PC-9 (cell line): ENCODE measurements around the gene NEO1. TPM values are rescaled to one million over a fixed set of nuclear protein-coding genes. Genes with fewer than 3 reads are reported as not detected.

ENCODE experiments used
- BruUV-seq: library from RNA; stranded (reverse); fragments of 400-500 nt; replicated peaks from 2 replicates; lab custom pipeline; 2021; lab: Mats Ljungman, UMichigan
- CTCF ChIA-PET: fragments of 300-600 bp; sonication (Branson Sonifier 250); formaldehyde crosslinking; loops from one replicate; lab custom pipeline; 2022; ENCODE audit warnings: antibody characterized with exemption; lab: Charles Lee
- POLR2A ChIA-PET: fragments of 300-600 bp; sonication (Branson Sonifier 250); formaldehyde crosslinking; loops from one replicate; lab custom pipeline; 2022; ENCODE audit warnings: antibody characterized with exemption; ENCODE audit not compliant: unreplicated experiment; lab: Charles Lee
- DNase-seq, 2 experiments: peaks; one replicate each; pipeline versions ENCODE4 v3.0.0 to v3.0.0-alpha.2; 2015 to 2022; ENCODE audit warnings: mixed read lengths in 1 of 2
- H2AFZ ChIP-seq: fragments of 200-600 bp; sonication (generic); 2 replicates; pipeline ENCODE4 v1.8.1; 2017; ENCODE audit warnings: antibody characterized with exemption
- H3F3A ChIP-seq: fragments of 200-600 bp; sonication (generic); 2 replicates; pipeline ENCODE4 v1.8.1; 2017; ENCODE audit warnings: antibody characterized with exemption, mild to moderate bottlenecking, low read depth; ENCODE audit not compliant: insufficient read depth
- H3K27ac ChIP-seq: fragments of 200-600 bp; sonication (generic); 2 replicates; pipeline ENCODE4 v1.6.1; 2016; ENCODE audit warnings: mixed run types
- H3K27me3 ChIP-seq: fragments of 200-600 bp; sonication (generic); 2 replicates; pipeline ENCODE4 v1.6.1; 2016; ENCODE audit warnings: low read depth, mixed run types; ENCODE audit not compliant: insufficient read depth
- H3K36me3 ChIP-seq: fragments of 200-600 bp; sonication (generic); 2 replicates; pipeline ENCODE4 v1.6.1; 2016; ENCODE audit warnings: low read depth, mixed run types
- H3K4me1 ChIP-seq: fragments of 200-600 bp; sonication (generic); replicated peaks from 2 replicates; pipeline ENCODE4 v1.6.1; 2016; ENCODE audit warnings: mixed run types; ENCODE audit not compliant: insufficient read depth
- H3K4me2 ChIP-seq: fragments of 200-600 bp; sonication (generic); 2 replicates; pipeline ENCODE4 v1.6.1; 2017; ENCODE audit warnings: mixed run types
- H3K4me3 ChIP-seq: fragments of 200-600 bp; sonication (generic); 2 replicates; pipeline ENCODE4 v1.6.1; 2016; ENCODE audit warnings: mixed run types
- H3K79me2 ChIP-seq: fragments of 200-600 bp; sonication (generic); 2 replicates; pipeline ENCODE4 v1.6.1; 2017; ENCODE audit warnings: low read depth, mixed run types
- H3K9me2 ChIP-seq: fragments of 200-600 bp; sonication (generic); 2 replicates; pipeline ENCODE4 v1.8.1; 2017; ENCODE audit warnings: mild to moderate bottlenecking; ENCODE audit not compliant: insufficient read depth
- H3K9me3 ChIP-seq: fragments of 200-600 bp; sonication (generic); 2 replicates; pipeline ENCODE4 v1.8.1; 2016; ENCODE audit warnings: low read depth; ENCODE audit not compliant: insufficient read depth
- H4K20me1 ChIP-seq: fragments of 200-600 bp; sonication (generic); 2 replicates; pipeline ENCODE4 v1.8.1; 2017; ENCODE audit not compliant: insufficient read depth
- EZH2 ChIP-seq: fragments of 200-600 bp; sonication (generic); IDR thresholded peaks from 2 replicates; pipeline ENCODE4 v1.8.0; 2017; ENCODE audit warnings: antibody characterized with exemption, low read depth
- intact Hi-C: fragments of 100-400 bp; cut with micrococcal nuclease; formaldehyde crosslinking; loops from one replicate; pipeline ENCODE4 v1.10.0; 2022; ENCODE audit not compliant: unreplicated experiment
- total RNA-seq: library from RNA; stranded (reverse); gene quantifications from 2 replicates; pipeline ENCODE4 v1.2.3, GENCODE V29; 2021
- TF ChIP-seq, protein P1 (sequence below): fragments of 200-600 bp; sonication (generic); conservative IDR thresholded peaks from 2 replicates; pipeline ENCODE4 v1.6.1; 2017; ENCODE audit warnings: mixed run types, antibody characterized with exemption, mild to moderate bottlenecking, moderate library complexity

The NEO1 gene
- total RNA-seq, 1 experiment from 2014 or later, result 5.2 TPM

DNA sequence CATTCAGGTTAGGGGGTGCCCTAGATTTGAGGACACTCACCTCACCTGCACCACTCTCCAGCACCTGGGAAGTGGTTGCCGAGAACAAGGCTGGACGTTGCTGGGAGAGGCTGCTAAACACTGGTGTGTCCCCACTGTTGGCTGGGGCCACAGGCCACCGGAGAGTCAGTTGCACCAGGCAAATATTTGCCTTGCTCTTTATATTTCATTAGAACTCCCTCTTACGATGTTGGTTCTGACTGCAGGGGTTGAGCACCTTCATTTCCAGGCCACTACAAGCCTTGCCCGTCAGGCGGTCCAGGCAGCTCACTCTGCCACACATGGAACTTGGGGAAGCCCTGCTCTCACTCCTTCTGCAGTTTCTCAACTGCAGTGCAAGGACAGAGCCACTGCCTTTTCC lies 285.8 kb downstream of the NEO1 start:
- H3K9me2 ChIP-seq, result no peaks in the 10 kb centered on the region
- H3K27ac ChIP-seq, result no peak overlapping the region
- DNase-seq, result no peak
- H4K20me1 ChIP-seq, result no peaks in the 10 kb centered on the region
- H3K4me2 ChIP-seq, result no peak overlapping the region
- H3F3A ChIP-seq, result no peaks in the 10 kb centered on the region
- no peaks in the 10 kb centered on the region for H3K36me3 ChIP-seq
- no peak overlapping the region for H2AFZ ChIP-seq
- no peaks in the 10 kb centered on the region for H3K9me3 ChIP-seq
- no TSS peak for BruUV-seq
- peaks cover 53% of the 10 kb centered on the region for H3K27me3 ChIP-seq
- intact Hi-C loops, result no loop called here
- ChIA-PET POLR2A (no interaction called here), CTCF (no interaction called here)
- H3K4me1 ChIP-seq, result no peaks in the 10 kb centered on the region
- no peak for TF ChIP-seq EZH2
- TF ChIP-seq, protein P1, sequence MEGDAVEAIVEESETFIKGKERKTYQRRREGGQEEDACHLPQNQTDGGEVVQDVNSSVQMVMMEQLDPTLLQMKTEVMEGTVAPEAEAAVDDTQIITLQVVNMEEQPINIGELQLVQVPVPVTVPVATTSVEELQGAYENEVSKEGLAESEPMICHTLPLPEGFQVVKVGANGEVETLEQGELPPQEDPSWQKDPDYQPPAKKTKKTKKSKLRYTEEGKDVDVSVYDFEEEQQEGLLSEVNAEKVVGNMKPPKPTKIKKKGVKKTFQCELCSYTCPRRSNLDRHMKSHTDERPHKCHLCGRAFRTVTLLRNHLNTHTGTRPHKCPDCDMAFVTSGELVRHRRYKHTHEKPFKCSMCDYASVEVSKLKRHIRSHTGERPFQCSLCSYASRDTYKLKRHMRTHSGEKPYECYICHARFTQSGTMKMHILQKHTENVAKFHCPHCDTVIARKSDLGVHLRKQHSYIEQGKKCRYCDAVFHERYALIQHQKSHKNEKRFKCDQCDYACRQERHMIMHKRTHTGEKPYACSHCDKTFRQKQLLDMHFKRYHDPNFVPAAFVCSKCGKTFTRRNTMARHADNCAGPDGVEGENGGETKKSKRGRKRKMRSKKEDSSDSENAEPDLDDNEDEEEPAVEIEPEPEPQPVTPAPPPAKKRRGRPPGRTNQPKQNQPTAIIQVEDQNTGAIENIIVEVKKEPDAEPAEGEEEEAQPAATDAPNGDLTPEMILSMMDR, result no peak
- H3K79me2 ChIP-seq, result no peaks in the 10 kb centered on the region
- H3K4me3 ChIP-seq, result no peak overlapping the region

DNA sequence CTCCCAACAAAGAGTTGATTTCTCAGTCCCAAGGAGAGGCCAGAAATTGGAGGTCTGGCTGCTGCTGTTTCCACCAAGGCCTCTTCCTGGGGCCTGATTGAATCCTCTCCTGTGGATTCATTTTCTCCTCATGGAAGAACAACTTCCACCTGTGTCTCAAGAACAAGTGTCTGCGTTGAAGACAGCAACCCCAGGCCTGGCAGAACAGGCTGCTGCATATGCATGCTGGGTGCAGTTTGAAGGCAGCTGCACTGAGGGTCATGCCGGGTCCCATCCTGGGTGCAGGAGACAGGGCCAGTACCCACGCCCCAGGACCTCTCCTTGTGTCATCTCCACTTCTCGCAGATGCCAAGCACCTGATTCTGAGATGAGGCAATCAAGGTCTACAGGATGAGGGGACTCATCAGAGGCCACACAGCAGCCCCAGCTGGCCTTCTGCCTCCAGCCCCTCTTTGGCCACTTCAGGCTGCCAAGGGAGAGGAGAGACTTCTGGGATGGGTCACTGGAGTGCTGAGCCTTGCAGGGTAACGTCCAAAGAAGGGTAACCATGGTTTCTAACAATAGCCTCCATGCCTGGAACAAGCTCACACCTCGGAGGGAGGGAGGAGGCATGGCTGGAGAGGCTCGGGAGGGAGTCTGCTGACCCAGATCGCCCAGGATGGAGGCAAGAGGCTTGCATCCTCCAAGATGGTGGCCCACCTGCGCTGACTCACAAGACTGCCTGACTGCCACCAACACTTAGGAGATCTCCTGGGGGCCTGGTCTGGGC lies 286.5 kb downstream of the NEO1 start:
- H3K9me2 ChIP-seq, result no peaks in the 10 kb centered on the region
- H3F3A ChIP-seq, result no peaks in the 10 kb centered on the region
- no peaks in the 10 kb centered on the region for H3K4me1 ChIP-seq
- no peaks in the 10 kb centered on the region for H4K20me1 ChIP-seq
- no peak for TF ChIP-seq EZH2
- TF ChIP-seq, protein P1, result no peak
- H3K36me3 ChIP-seq, result no peaks in the 10 kb centered on the region
- H3K27me3 ChIP-seq, result peaks cover 55% of the 10 kb centered on the region
- H3K4me3 ChIP-seq, result no peak overlapping the region
- intact Hi-C loops, result no loop called here
- ChIA-PET CTCF (no interaction called here), POLR2A (no interaction called here)
- no peak overlapping the region for H3K27ac ChIP-seq
- no peak overlapping the region for H2AFZ ChIP-seq
- BruUV-seq, result no TSS peak
- H3K79me2 ChIP-seq, result no peaks in the 10 kb centered on the region
- no peak overlapping the region for H3K4me2 ChIP-seq
- no peaks in the 10 kb centered on the region for H3K9me3 ChIP-seq
- DNase-seq, result no peak

DNA sequence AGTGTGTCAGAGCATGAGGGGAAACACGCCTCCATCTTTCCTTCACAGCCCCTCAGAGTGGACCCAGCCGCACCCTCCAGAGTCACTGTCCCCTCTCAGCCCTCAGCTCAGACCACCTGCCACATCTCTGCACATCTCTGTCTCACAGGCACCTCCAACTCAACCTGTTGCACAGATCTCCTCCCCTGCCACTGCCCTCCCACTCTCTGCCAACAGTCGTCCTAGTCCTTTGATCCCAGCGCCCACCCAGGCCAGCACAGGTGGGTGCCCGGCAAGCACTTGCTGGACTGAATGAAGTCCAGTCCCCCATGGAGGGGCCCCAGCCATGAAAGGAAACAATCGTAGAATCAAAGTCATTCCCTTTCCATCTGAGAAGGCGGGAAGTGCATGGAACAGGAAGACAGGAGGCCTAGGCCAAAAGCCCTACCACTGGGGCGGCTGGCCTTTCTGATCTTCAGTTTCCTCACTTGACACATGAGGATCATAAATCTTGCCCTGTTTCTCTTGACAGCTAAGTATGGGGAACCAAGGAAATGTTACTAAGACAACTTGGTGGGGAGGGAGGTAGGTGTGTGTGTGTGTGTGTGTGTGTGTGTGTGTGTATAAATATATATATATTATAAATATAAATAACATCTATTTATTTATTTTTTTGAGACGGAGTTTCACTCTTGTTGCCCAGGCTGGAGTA lies 288.4 kb downstream of the NEO1 start:
- ChIA-PET CTCF (no interaction called here), POLR2A (no interaction called here)
- Histone ChIP-seq H3K36me3 (no peaks in the 10 kb centered on the region), H3K4me1 (no peaks in the 10 kb centered on the region), H3F3A (no peaks in the 10 kb centered on the region), H3K4me3 (no peak overlapping the region), H2AFZ (no peak overlapping the region), H3K9me3 (no peaks in the 10 kb centered on the region), H3K27ac (no peak overlapping the region), H3K9me2 (no peaks in the 10 kb centered on the region), H3K27me3 (peaks cover 57% of the 10 kb centered on the region), H3K4me2 (no peak overlapping the region), H3K79me2 (no peaks in the 10 kb centered on the region), H4K20me1 (no peaks in the 10 kb centered on the region)
- no peak for DNase-seq
- intact Hi-C loops, result no loop called here
- TF ChIP-seq, protein P1, result no peak
- TF ChIP-seq EZH2, result no peak
- BruUV-seq, result no TSS peak
